CD4-positive, CD25-positive, alpha-beta regulatory T cell (primary cell): ENCODE data around the gene VTA1. TPM values are rescaled to one million over a fixed set of nuclear protein-coding genes. Genes with fewer than 3 reads are reported as not detected.
"Not testable (repeated sequence)": the region's sequence is repeated elsewhere in the genome, so short reads cannot be mapped to it uniquely, and the experiment has no call there.

Experiments
- ATAC-seq, 2 donors: fragments of 150-1000 bp; cut with Tn5 transposase; one replicate each; pipeline ENCODE4 v1.10.0; 2021; ENCODE audit warnings: low read depth in 2 of 2, moderate number of reproducible peaks in 2 of 2, moderate library complexity in 1 of 2
- DNase-seq, 3 donors: peaks; one replicate each; pipeline versions ENCODE4 v3.0.0 to v3.0.0-alpha.2; 2012 to 2022; ENCODE audit warnings: mixed read lengths in 1 of 3
- H3K27ac ChIP-seq: one replicate; pipeline ENCODE4 v1.7.0; 2013; ENCODE audit warnings: mild to moderate bottlenecking, low read length; ENCODE audit not compliant: insufficient read depth, poor library complexity, severe bottlenecking
- H3K27me3 ChIP-seq: one replicate; pipeline ENCODE4 v1.7.0; 2013; ENCODE audit warnings: low read length; ENCODE audit not compliant: control insufficient read depth, insufficient read depth
- H3K36me3 ChIP-seq: one replicate; pipeline ENCODE4 v1.7.0; 2013; ENCODE audit warnings: mild to moderate bottlenecking, low read length, moderate library complexity; ENCODE audit not compliant: control insufficient read depth, insufficient read depth
- H3K4me1 ChIP-seq: 2 replicates; pipeline ENCODE4 v1.7.0; 2013; ENCODE audit warnings: mild to moderate bottlenecking, low read length; ENCODE audit not compliant: insufficient read depth, control insufficient read depth, poor library complexity, severe bottlenecking
- H3K4me3 ChIP-seq: one replicate; pipeline ENCODE4 v1.7.0; 2013; ENCODE audit warnings: low read depth, mild to moderate bottlenecking, low read length, moderate library complexity
- H3K9me3 ChIP-seq, 2 experiments: 1 replicate in 1 of 2; 2 replicates in 1 of 2; pipeline ENCODE4 v1.7.0; 2013; ENCODE audit warnings: low read length in 2 of 2, mild to moderate bottlenecking in 1 of 2, moderate library complexity in 1 of 2; ENCODE audit not compliant: control insufficient read depth in 2 of 2
- H3K27ac Mint-ChIP-seq, 3 donors: one replicate each; pipeline ENCODE4 v1.8.0; 2020 to 2022; ENCODE audit warnings: mild to moderate bottlenecking in 3 of 3, mixed read lengths in 3 of 3, moderate library complexity in 2 of 3
- H3K27me3 Mint-ChIP-seq: one replicate; pipeline ENCODE4 v1.8.0; 2022; ENCODE audit warnings: mild to moderate bottlenecking, mixed read lengths
- H3K36me3 Mint-ChIP-seq: one replicate; pipeline ENCODE4 v1.8.0; 2020; ENCODE audit warnings: mixed read lengths
- H3K4me1 Mint-ChIP-seq, 4 donors: one replicate each; pipeline ENCODE4 v1.8.0; 2020 to 2022; ENCODE audit warnings: mixed read lengths in 4 of 4, mild to moderate bottlenecking in 1 of 4
- H3K4me3 Mint-ChIP-seq, 4 donors: one replicate each; pipeline ENCODE4 v1.8.0; 2020 to 2022; ENCODE audit warnings: mild to moderate bottlenecking in 4 of 4, mixed read lengths in 4 of 4, moderate library complexity in 3 of 4
- H3K9me3 Mint-ChIP-seq, 7 donors: one replicate each; pipeline ENCODE4 v1.8.0; 2020 to 2022; ENCODE audit warnings: mixed read lengths in 7 of 7, mild to moderate bottlenecking in 3 of 7, moderate library complexity in 2 of 7
- polyA plus RNA-seq, 4 donors: library from polyadenylated mRNA; unstranded; fragments of 300-500 nt; fragmentation: Illumina TruSeq; gene quantifications; one replicate each; pipeline ENCODE4 v1.2.3, GENCODE V29; 2021
- total RNA-seq: library from RNA; stranded (reverse); gene quantifications from one replicate; pipeline ENCODE4 v1.2.3, GENCODE V29; 2022

VTA1 gene
- total and polyA plus RNA-seq, 5 donors from 2014 or later: 20.1 to 90.0 (median 77.5) TPM

DNA sequence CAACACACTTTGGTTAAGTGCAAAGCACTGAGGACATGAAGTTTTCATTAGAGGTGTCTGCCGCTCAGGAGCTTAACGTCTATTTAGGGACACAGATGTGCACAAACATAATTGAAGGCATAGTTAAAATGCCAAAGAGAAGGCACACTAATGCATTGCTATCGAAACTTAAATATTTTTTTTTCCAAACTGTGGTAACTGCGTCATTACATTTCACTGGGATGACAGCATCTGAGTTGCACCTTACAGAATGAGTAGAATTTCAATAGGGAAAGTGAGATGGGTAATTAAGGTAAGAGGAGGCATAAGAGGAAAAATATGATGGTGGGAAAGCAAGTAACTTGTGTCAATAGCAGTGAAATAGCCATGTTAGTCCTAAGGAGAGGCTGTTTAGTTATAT lies 79.7 kb downstream of the VTA1 start:
- H3K27me3 Mint-ChIP-seq: peaks cover 15% of the 10 kb centered on the region
- ATAC-seq (no peak), DNase-seq (no peak)
- H3K9me3 Mint-ChIP-seq: peaks cover 0 to 18% (median 7%) of the 10 kb centered on the region in 7 donors
- no peak overlapping the region for H3K27ac Mint-ChIP-seq
- H3K9me3 ChIP-seq: no peaks in the 10 kb centered on the region
- no peaks in the 10 kb centered on the region for H3K27me3 ChIP-seq
- H3K27ac ChIP-seq: no peak overlapping the region
- H3K36me3 ChIP-seq: no peaks in the 10 kb centered on the region
- H3K36me3 Mint-ChIP-seq: no peaks in the 10 kb centered on the region
- H3K4me3 Mint-ChIP-seq: no peak overlapping the region
- H3K4me1 ChIP-seq: no peaks in the 10 kb centered on the region
- peaks cover 0 to 2% (median 0%) of the 10 kb centered on the region in 4 donors for H3K4me1 Mint-ChIP-seq
- no peak overlapping the region for H3K4me3 ChIP-seq

DNA sequence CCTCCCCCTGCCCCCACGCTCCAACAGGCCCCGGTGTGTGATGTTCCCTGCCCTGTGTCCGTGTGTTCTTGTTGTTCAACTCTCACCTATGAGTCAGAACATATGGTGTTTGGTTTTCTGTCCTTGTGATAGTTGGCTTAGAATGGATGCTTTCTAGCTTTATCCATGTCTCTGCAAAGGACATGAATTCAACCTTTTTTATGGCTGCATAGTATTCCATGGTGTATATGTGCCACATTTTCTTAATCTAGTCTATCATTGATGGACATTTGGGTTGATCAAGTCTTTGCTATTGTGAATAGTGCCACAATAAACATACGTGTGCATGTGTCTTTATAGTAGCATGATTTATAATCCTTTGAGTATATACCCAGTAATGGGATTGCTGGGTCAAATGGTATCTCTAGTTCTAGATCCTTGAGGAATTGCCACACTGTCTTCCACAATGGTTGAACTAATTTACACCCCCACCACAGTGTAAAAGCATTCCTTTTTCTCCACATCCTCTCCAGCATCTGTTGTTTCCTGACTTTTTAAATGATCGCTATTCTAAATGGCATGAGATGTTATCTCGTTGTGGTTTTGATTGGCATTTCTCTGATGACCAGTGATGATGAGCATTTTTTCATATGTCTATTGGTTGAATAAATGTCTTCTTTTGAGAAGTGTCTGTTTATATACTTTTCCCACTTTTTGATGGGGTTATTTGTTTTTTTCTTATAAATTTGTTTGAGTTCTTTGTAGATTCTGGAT lies 82.6 kb downstream of the VTA1 start:
- not testable (repeated sequence) for DNase-seq, H3K9me3 ChIP-seq, H3K36me3 ChIP-seq, H3K36me3 Mint-ChIP-seq, H3K27me3 ChIP-seq, H3K4me1 Mint-ChIP-seq, H3K4me1 ChIP-seq, ATAC-seq, H3K27ac Mint-ChIP-seq, H3K4me3 ChIP-seq, H3K27ac ChIP-seq, H3K4me3 Mint-ChIP-seq
- H3K27me3 Mint-ChIP-seq: peaks cover 15% of the 10 kb centered on the region
- peaks cover 0 to 18% (median 7%) of the 10 kb centered on the region in 7 donors for H3K9me3 Mint-ChIP-seq

DNA sequence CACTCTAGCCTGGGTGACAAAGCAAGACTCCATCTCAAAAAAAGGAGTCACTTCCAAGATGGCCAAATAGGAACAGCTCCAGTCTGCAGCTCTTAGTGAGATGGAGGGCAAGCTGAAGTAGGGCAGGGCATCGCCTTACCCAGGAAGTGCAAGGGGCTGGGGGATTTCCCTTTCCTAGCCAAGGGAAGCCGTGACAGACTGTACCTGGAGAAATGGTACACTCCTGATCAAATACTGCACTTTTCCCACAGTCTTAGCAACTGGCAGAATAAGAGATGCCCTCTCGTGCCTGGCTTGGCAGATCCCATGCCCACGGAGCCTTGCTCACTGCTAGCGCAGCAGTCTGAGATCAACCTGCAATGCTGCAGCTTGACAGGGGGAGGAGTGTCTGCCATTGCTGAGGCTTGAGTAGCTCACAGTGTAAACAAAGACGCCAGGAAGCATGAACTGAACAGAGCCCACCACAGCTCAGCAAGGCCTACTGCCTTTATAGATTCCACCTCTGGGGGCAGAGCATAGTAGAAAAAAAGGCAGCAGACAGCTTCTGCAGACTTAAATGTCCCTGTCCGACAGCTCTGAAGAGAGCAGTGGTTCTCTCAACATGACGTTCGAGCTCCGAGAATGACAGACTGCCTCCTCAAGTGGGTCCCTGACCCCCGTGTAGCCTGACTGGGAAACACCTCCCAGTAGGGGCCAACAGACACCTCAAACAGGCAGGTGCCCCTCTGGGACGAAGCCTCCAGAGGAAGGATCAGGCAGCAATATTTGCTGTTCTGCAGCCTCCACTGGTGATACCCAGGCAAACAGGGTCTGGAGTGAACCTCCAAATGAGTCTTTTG lies 85.4 kb downstream of the VTA1 start:
- H3K9me3 ChIP-seq, H3K36me3 ChIP-seq, H3K27ac Mint-ChIP-seq, H3K4me3 ChIP-seq, H3K36me3 Mint-ChIP-seq, H3K4me1 ChIP-seq, H3K27ac ChIP-seq, H3K27me3 ChIP-seq, H3K4me1 Mint-ChIP-seq, H3K4me3 Mint-ChIP-seq: not testable (repeated sequence)
- peak in 1 of 2 donors; percentile 39 for ATAC-seq
- Mint-ChIP-seq H3K27me3 (peaks cover 20% of the 10 kb centered on the region), H3K9me3 (peaks cover 0 to 18% (median 6%) of the 10 kb centered on the region in 7 donors)
- peak in 2 of 3 donors; percentile 16 to 42 for DNase-seq

DNA sequence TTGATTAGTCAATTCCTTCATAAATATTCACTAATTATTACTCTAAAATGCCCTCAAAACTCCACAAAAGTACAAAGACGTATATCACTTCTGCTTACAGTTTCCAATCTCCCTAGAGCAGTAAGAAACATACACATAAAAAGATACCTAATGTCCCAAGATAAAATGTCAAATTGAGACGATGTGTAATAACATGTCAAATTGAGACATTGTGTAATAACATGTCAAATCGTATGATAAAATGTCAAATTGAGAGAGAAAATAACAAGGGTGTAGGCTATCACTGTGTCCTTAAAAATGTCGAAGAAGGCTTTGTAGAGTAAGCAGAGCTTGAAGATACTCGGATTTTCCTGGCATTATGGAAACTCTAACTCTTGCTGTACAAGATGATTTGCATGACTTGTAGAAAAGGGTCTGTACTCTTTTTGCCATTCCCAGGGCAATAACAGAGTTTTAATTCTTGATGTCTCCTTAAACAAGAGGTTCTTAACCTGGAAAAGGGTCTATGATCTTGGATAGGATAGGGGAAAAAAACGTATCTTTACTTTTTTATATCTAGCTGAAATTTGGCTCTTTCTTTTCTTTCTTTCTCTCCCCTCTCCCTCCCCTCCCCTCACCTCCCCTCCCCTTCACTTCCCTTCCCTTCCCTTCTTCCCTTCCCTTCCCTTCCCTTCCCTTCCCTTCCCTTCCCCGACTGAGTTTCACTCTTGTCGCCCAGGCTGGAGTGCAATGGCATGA lies 87.1 kb downstream of the VTA1 start:
- Histone ChIP-seq H3K27me3 (peaks cover 6% of the 10 kb centered on the region), H3K36me3 (no peaks in the 10 kb centered on the region), H3K4me1 (no peaks in the 10 kb centered on the region), H3K27ac (no peak overlapping the region), H3K4me3 (no peak overlapping the region), H3K9me3 (no peaks in the 10 kb centered on the region)
- peaks cover 0 to 15% (median 2%) of the 10 kb centered on the region in 7 donors for H3K9me3 Mint-ChIP-seq
- H3K36me3 Mint-ChIP-seq: no peaks in the 10 kb centered on the region
- peaks cover 22% of the 10 kb centered on the region for H3K27me3 Mint-ChIP-seq
- no peak overlapping the region for H3K27ac Mint-ChIP-seq
- no peak overlapping the region for H3K4me3 Mint-ChIP-seq
- peaks cover 0 to 6% (median 0%) of the 10 kb centered on the region in 4 donors for H3K4me1 Mint-ChIP-seq
- DNase-seq (no peak), ATAC-seq (no peak)

DNA sequence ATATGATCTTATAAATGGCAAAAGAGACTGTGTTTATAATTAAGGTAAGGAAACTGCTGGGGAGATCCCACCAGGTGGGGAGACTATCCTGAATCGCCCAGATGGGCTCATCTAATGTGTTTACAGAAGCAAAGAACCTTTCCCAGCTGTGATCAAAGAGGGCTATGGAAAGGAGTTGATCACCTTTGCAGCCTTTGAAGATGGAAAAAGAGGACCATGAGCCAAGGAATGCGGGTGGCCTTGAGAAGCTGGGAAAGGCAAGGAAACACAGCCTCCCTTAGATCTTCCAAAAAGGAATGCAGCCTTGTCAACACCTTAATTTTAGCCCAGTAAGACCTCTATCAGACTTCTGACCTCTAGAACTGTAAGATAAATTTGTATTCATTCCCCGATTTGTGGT lies 88.2 kb downstream of the VTA1 start:
- no peaks in the 10 kb centered on the region for H3K36me3 ChIP-seq
- DNase-seq: no peak
- no peak overlapping the region for H3K4me3 ChIP-seq
- no peaks in the 10 kb centered on the region for H3K9me3 ChIP-seq
- peaks cover 18% of the 10 kb centered on the region for H3K27me3 Mint-ChIP-seq
- no peaks in the 10 kb centered on the region for H3K4me1 ChIP-seq
- no peaks in the 10 kb centered on the region for H3K36me3 Mint-ChIP-seq
- ATAC-seq: no peak
- no peak overlapping the region for H3K27ac ChIP-seq
- peaks cover 0 to 6% (median 0%) of the 10 kb centered on the region in 7 donors for H3K9me3 Mint-ChIP-seq
- H3K4me3 Mint-ChIP-seq: no peak overlapping the region
- no peak overlapping the region for H3K27ac Mint-ChIP-seq
- peaks cover 6% of the 10 kb centered on the region for H3K27me3 ChIP-seq
- H3K4me1 Mint-ChIP-seq: peaks cover 0 to 6% (median 0%) of the 10 kb centered on the region in 4 donors

DNA sequence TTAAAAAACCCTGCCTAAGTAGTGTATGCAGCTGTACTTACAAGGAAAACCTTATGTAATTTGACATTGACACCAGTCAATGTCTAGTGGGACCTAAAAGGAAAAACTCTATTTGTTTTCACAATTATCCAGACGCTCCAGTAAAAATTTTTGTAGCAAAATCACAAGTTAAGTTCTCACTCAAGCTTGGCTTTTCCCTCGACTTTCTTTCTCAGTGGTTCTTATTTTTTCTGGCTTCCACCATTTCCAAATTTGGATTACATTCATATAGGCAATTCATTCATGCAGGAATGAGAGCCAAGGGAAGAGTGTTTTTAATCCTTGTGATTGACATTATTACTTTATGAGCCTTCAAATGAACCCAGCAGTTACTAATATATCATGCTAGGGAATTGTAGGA lies 88.7 kb downstream of the VTA1 start:
- no peak overlapping the region for H3K4me3 ChIP-seq
- no peak overlapping the region for H3K4me3 Mint-ChIP-seq
- H3K4me1 Mint-ChIP-seq: peaks cover 0 to 6% (median 0%) of the 10 kb centered on the region in 4 donors
- no peaks in the 10 kb centered on the region for H3K36me3 Mint-ChIP-seq
- ATAC-seq: no peak
- no peaks in the 10 kb centered on the region for H3K4me1 ChIP-seq
- H3K27me3 Mint-ChIP-seq: peaks cover 12% of the 10 kb centered on the region
- no peak overlapping the region for H3K27ac ChIP-seq
- peaks cover 6% of the 10 kb centered on the region for H3K27me3 ChIP-seq
- no peaks in the 10 kb centered on the region for H3K36me3 ChIP-seq
- no peak for DNase-seq
- peaks cover 0 to 3% (median 0%) of the 10 kb centered on the region in 7 donors for H3K9me3 Mint-ChIP-seq
- H3K9me3 ChIP-seq: no peaks in the 10 kb centered on the region
- H3K27ac Mint-ChIP-seq: no peak overlapping the region

DNA sequence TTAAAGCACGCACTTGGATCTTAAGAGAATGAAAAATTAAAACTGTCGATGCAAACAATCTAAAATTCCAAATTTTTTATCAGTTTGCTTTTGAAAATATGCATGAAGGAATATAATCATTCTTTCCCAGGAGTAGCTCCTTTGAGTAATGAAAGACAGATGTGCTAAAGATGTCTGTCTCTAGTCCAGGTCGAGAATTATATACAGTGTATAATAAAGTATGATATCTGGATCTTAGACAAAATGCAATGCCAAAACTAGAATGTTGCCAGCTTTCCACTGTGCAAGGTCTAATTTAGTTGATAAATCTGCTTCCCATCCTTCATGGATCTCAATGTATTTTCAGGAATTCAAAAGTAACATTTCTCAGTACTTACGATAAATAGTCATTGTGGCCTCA lies 89.6 kb downstream of the VTA1 start:
- Histone ChIP-seq H3K4me1 (no peaks in the 10 kb centered on the region), H3K36me3 (no peaks in the 10 kb centered on the region), H3K27ac (no peak overlapping the region), H3K4me3 (no peak overlapping the region), H3K9me3 (no peaks in the 10 kb centered on the region), H3K27me3 (peaks cover 6% of the 10 kb centered on the region)
- Mint-ChIP-seq H3K4me3 (no peak overlapping the region), H3K4me1 (peaks cover 0 to 6% (median 0%) of the 10 kb centered on the region in 4 donors), H3K36me3 (no peaks in the 10 kb centered on the region), H3K27ac (no peak overlapping the region), H3K9me3 (peaks cover 0 to 3% (median 0%) of the 10 kb centered on the region in 7 donors), H3K27me3 (peaks cover 12% of the 10 kb centered on the region)
- no peak for ATAC-seq
- DNase-seq: no peak
